GM20000 (cell line): ENCODE measurements around the gene KAZN.

Experiments
- DNase-seq: peaks from one replicate; pipeline ENCODE4 v3.0.0; 2012; ENCODE audit warnings: low spot score
- CTCF ChIP-seq: IDR thresholded peaks from 2 replicates; pipeline ENCODE4 v1.5.1; 2012; ENCODE audit warnings: mild to moderate bottlenecking, control low read depth; ENCODE audit errors: extremely low read depth, missing control alignments

The KAZN gene

GRCh38 chr1:15064217-15064929 is 465.9 kb downstream of the KAZN start:
- no peak for TF ChIP-seq CTCF
- DNase-seq: no peak

- DNase-seq: no peak
- TF ChIP-seq CTCF: no peak
Observed at GRCh38 chr1:15065291-15065690, 466.8 kb downstream of the KAZN start.

GRCh38 chr1:15065736-15066135 is 467.3 kb downstream of the KAZN start:
- DNase-seq: no peak
- TF ChIP-seq CTCF: no peak

- no peak for TF ChIP-seq CTCF
- DNase-seq: no peak
Observed at GRCh38 chr1:15066191-15066590, 467.7 kb downstream of the KAZN start.

GRCh38 chr1:15067148-15067547 is 468.7 kb downstream of the KAZN start:
- TF ChIP-seq CTCF: no peak
- DNase-seq: no peak

- DNase-seq: no peak
- no peak for TF ChIP-seq CTCF
Observed at GRCh38 chr1:15068152-15068551, 469.7 kb downstream of the KAZN start.

- no peak for DNase-seq
- no peak for TF ChIP-seq CTCF
Observed at GRCh38 chr1:15068997-15069396, 470.5 kb downstream of the KAZN start.
